Activated naive CD4-positive, alpha-beta T cell treated with anti-CD3 and anti-CD28 coated beads for 36 hours (primary cell): ENCODE results near the gene OR1F1. TPM values are rescaled to one million over a fixed set of nuclear protein-coding genes. Genes with fewer than 3 reads are reported as not detected.

Source experiments
- CTCF ChIA-PET: fragments of 350-600 bp; sonication (Branson Sonifier 250); formaldehyde crosslinking; loops from one replicate; lab custom pipeline; 2021; ENCODE audit warnings: antibody characterized with exemption; lab: Charles Lee
- DNase-seq: peaks from one replicate; pipeline ENCODE4 v3.0.0-alpha.2; 2020
- H3K27ac Mint-ChIP-seq: one replicate; pipeline ENCODE4 v1.8.0; 2021; ENCODE audit warnings: mild to moderate bottlenecking, mixed read lengths
- H3K27me3 Mint-ChIP-seq: one replicate; pipeline ENCODE4 v1.8.0; 2021; ENCODE audit warnings: low read depth, mixed read lengths
- H3K36me3 Mint-ChIP-seq: one replicate; pipeline ENCODE4 v1.8.0; 2021; ENCODE audit warnings: low read depth, mixed read lengths
- H3K4me1 Mint-ChIP-seq: one replicate; pipeline ENCODE4 v1.8.0; 2021; ENCODE audit warnings: low read depth, mixed read lengths
- H3K4me3 Mint-ChIP-seq: one replicate; pipeline ENCODE4 v1.8.0; 2021; ENCODE audit warnings: mild to moderate bottlenecking, moderate library complexity, mixed read lengths
- H3K9me3 Mint-ChIP-seq: one replicate; pipeline ENCODE4 v1.8.0; 2021; ENCODE audit warnings: mixed read lengths
- intact Hi-C: fragments of 100-400 bp; cut with micrococcal nuclease; formaldehyde crosslinking; loops from one replicate; pipeline ENCODE4 v1.15.1; 2023
- total RNA-seq, 2 experiments: library from RNA; stranded (reverse); gene quantifications; one replicate each; pipeline ENCODE4 v1.2.3, GENCODE V29; 2021

OR1F1 gene
- total RNA-seq, 2 experiments from 2014 or later, result not detected

- peak; percentile 37 for DNase-seq
These were observed 28.2 kb downstream of the OR1F1 start for GRCh38 chr16:3216263-3216640.

GRCh38 chr16:3220839-3221238, 32.8 kb downstream of the OR1F1 start:
- CTCF ChIA-PET, result no interaction called here
- no peak for DNase-seq
- Mint-ChIP-seq H3K4me1 (peaks cover 10% of the 10 kb centered on the region), H3K36me3 (peaks cover 48% of the 10 kb centered on the region), H3K4me3 (no peak overlapping the region), H3K9me3 (peaks cover 45% of the 10 kb centered on the region), H3K27me3 (no peaks in the 10 kb centered on the region), H3K27ac (no peak overlapping the region)
- intact Hi-C loops, result no loop called here

More at GRCh38 chr16:3216263-3216640, 28.2 kb downstream of the OR1F1 start:
- H3K4me3 Mint-ChIP-seq, result peak overlapping the region; percentile 54
- peaks cover 12% of the 10 kb centered on the region for H3K9me3 Mint-ChIP-seq
- no peaks in the 10 kb centered on the region for H3K27me3 Mint-ChIP-seq
- H3K36me3 Mint-ChIP-seq, result peaks cover 15% of the 10 kb centered on the region
- intact Hi-C loops, result no loop called here
- H3K4me1 Mint-ChIP-seq, result peaks cover 29% of the 10 kb centered on the region
- CTCF ChIA-PET, result interaction anchor here (0.6 kb wide), 1 partner anchor 44 kb away, joined by 6 read pairs; no protein-coding TSS in a partner anchor
- peak overlapping the region; percentile 96 for H3K27ac Mint-ChIP-seq

- Mint-ChIP-seq H3K4me3 (no peak overlapping the region), H3K27me3 (no peaks in the 10 kb centered on the region), H3K27ac (no peak overlapping the region), H3K4me1 (no peaks in the 10 kb centered on the region), H3K36me3 (peaks cover 70% of the 10 kb centered on the region), H3K9me3 (peaks cover 56% of the 10 kb centered on the region)
- no peak for DNase-seq
- intact Hi-C loops, result no loop called here
- CTCF ChIA-PET, result no interaction called here
These were observed 36.0 kb downstream of the OR1F1 start for GRCh38 chr16:3223913-3224515.

- H3K27ac Mint-ChIP-seq, result peak overlapping the region; percentile 90
- no peaks in the 10 kb centered on the region for H3K27me3 Mint-ChIP-seq
- peaks cover 28% of the 10 kb centered on the region for H3K4me1 Mint-ChIP-seq
- peaks cover 18% of the 10 kb centered on the region for H3K9me3 Mint-ChIP-seq
- no peak for DNase-seq
- H3K4me3 Mint-ChIP-seq, result peak overlapping the region; percentile 83
- CTCF ChIA-PET, result interaction anchor here (0.6 kb wide), 1 partner anchor 88 kb away, joined by 5 read pairs; no protein-coding TSS in a partner anchor
- peaks cover 42% of the 10 kb centered on the region for H3K36me3 Mint-ChIP-seq
- intact Hi-C loops, result loop anchor here (2.0 kb wide), 2 partner anchors 46 to 130 kb away; partner anchors contain the start of gene OR1F1
These were observed 46.5 kb downstream of the OR1F1 start for GRCh38 chr16:3234543-3234856.

- CTCF ChIA-PET, result no interaction called here
- Mint-ChIP-seq H3K4me1 (peaks cover 28% of the 10 kb centered on the region), H3K9me3 (peaks cover 16% of the 10 kb centered on the region), H3K27me3 (no peaks in the 10 kb centered on the region), H3K36me3 (peaks cover 38% of the 10 kb centered on the region), H3K27ac (peak within 1 kb of the TSS; percentile 90), H3K4me3 (peak within 1 kb of the TSS; percentile 83)
- peak; percentile 98 for DNase-seq
- intact Hi-C loops, result loop anchor here (1.0 to 2.0 kb wide), 7 partner anchors 20 to 166 kb away; partner anchors contain the start of genes OR1F1, TIGD7, ZNF174 and ZNF263
These were observed 47.0 kb downstream of the OR1F1 start, which contains the start of gene ZNF200 for GRCh38 chr16:3234857-3235561. TSS of gene ZNF200 (minus strand) at chr16:3235158. CDS start at chr16:3233755, 1,403 bp downstream.

GRCh38 chr16:3235856-3236669, 48.1 kb downstream of the OR1F1 start:
- no peaks in the 10 kb centered on the region for H3K27me3 Mint-ChIP-seq
- H3K4me3 Mint-ChIP-seq, result peak overlapping the region; percentile 71
- peaks cover 28% of the 10 kb centered on the region for H3K4me1 Mint-ChIP-seq
- H3K9me3 Mint-ChIP-seq, result peaks cover 10% of the 10 kb centered on the region
- intact Hi-C loops, result loop anchor here (1.0 to 2.0 kb wide), 7 partner anchors 21 to 165 kb away; partner anchors contain the start of genes OR1F1, TIGD7, ZNF174 and ZNF263
- CTCF ChIA-PET, result no interaction called here
- H3K36me3 Mint-ChIP-seq, result peaks cover 28% of the 10 kb centered on the region
- peak overlapping the region; percentile 61 for H3K27ac Mint-ChIP-seq
- DNase-seq, result peak; percentile 70

- Mint-ChIP-seq H3K36me3 (no peaks in the 10 kb centered on the region), H3K27me3 (no peaks in the 10 kb centered on the region), H3K27ac (no peak overlapping the region), H3K4me1 (no peaks in the 10 kb centered on the region), H3K4me3 (no peak overlapping the region), H3K9me3 (no peaks in the 10 kb centered on the region)
- CTCF ChIA-PET, result no interaction called here
- DNase-seq, result no peak
- intact Hi-C loops, result no loop called here
These were observed 53.8 kb downstream of the OR1F1 start for GRCh38 chr16:3241761-3242160.

- Mint-ChIP-seq H3K4me3 (no peak overlapping the region), H3K36me3 (no peaks in the 10 kb centered on the region), H3K27ac (no peak overlapping the region), H3K4me1 (no peaks in the 10 kb centered on the region), H3K27me3 (no peaks in the 10 kb centered on the region), H3K9me3 (no peaks in the 10 kb centered on the region)
- no peak for DNase-seq
- CTCF ChIA-PET, result no interaction called here
- intact Hi-C loops, result no loop called here
These were observed 54.7 kb downstream of the OR1F1 start for GRCh38 chr16:3242709-3243108.

GRCh38 chr16:3243882-3244281, 55.9 kb downstream of the OR1F1 start:
- intact Hi-C loops, result no loop called here
- no peaks in the 10 kb centered on the region for H3K9me3 Mint-ChIP-seq
- H3K4me3 Mint-ChIP-seq, result no peak overlapping the region
- no peaks in the 10 kb centered on the region for H3K36me3 Mint-ChIP-seq
- DNase-seq, result no peak
- H3K27ac Mint-ChIP-seq, result peak overlapping the region; percentile 15
- H3K4me1 Mint-ChIP-seq, result no peaks in the 10 kb centered on the region
- H3K27me3 Mint-ChIP-seq, result no peaks in the 10 kb centered on the region
- CTCF ChIA-PET, result no interaction called here

GRCh38 chr16:3246002-3246401, 58.0 kb downstream of the OR1F1 start:
- Mint-ChIP-seq H3K27me3 (no peaks in the 10 kb centered on the region), H3K4me1 (no peaks in the 10 kb centered on the region), H3K27ac (no peak overlapping the region), H3K36me3 (no peaks in the 10 kb centered on the region), H3K4me3 (no peak overlapping the region), H3K9me3 (no peaks in the 10 kb centered on the region)
- intact Hi-C loops, result no loop called here
- CTCF ChIA-PET, result interaction anchor here (0.6 kb wide), 1 partner anchor 244 kb away, joined by 3 read pairs; no protein-coding TSS in a partner anchor
- DNase-seq, result no peak

GRCh38 chr16:3246876-3247275, 58.9 kb downstream of the OR1F1 start:
- no peaks in the 10 kb centered on the region for H3K9me3 Mint-ChIP-seq
- CTCF ChIA-PET, result no interaction called here

GRCh38 chr16:3248596-3248995, 60.6 kb downstream of the OR1F1 start:
- no peaks in the 10 kb centered on the region for H3K36me3 Mint-ChIP-seq
- no peak for DNase-seq
- H3K27me3 Mint-ChIP-seq, result no peaks in the 10 kb centered on the region
- H3K4me1 Mint-ChIP-seq, result no peaks in the 10 kb centered on the region
- intact Hi-C loops, result no loop called here
- H3K4me3 Mint-ChIP-seq, result no peak overlapping the region
- H3K9me3 Mint-ChIP-seq, result no peaks in the 10 kb centered on the region
- CTCF ChIA-PET, result no interaction called here
- no peak overlapping the region for H3K27ac Mint-ChIP-seq

More at GRCh38 chr16:3246876-3247275, 58.9 kb downstream of the OR1F1 start:
- no peak for DNase-seq
- no peaks in the 10 kb centered on the region for H3K36me3 Mint-ChIP-seq
- no peaks in the 10 kb centered on the region for H3K4me1 Mint-ChIP-seq
- intact Hi-C loops, result no loop called here
- no peak overlapping the region for H3K4me3 Mint-ChIP-seq
- H3K27ac Mint-ChIP-seq, result no peak overlapping the region
- H3K27me3 Mint-ChIP-seq, result no peaks in the 10 kb centered on the region
